Measurements from ENCODE around the gene PHF2.

PHF2 gene

GRCh38 chr9:93560991-93561390, 15.4 kb upstream of the PHF2 start:
- Histone ChIP-seq H3K4me3 (IDR thresholded peaks at IDR 0.05; ENCODE audit: insufficient read depth, low read depth, low read length) (no peak overlapping the region), H3K27ac (no peak overlapping the region), H3K79me2 (ENCODE audit: insufficient read depth, low read depth) (no peaks in the 10 kb centered on the region), H3K9ac (no peak overlapping the region), H3K4me2 (no peak overlapping the region), H3K36me3 (ENCODE audit: insufficient read depth) (no peaks in the 10 kb centered on the region; the same call in 1 of the 2 replicates), H3K27me3 (ENCODE audit: insufficient read depth, low read depth) (no peaks in the 10 kb centered on the region), H4K20me1 (ENCODE audit: insufficient read depth) (no peaks in the 10 kb centered on the region), H3K4me1 (ENCODE audit: low read depth, poor library complexity, severe bottlenecking) (peaks cover under 1% of the 10 kb centered on the region), H2AFZ (ENCODE audit: low read depth) (no peak overlapping the region)
- TF ChIP-seq CTCF (conservative IDR thresholded peaks at IDR 0.05; ENCODE audit: low read depth, low read length): no peak

- Histone ChIP-seq H3K27me3 (ENCODE audit: insufficient read depth, low read depth) (no peaks in the 10 kb centered on the region), H3K9ac (no peak overlapping the region), H3K4me3 (IDR thresholded peaks at IDR 0.05; ENCODE audit: insufficient read depth, low read depth, low read length) (no peak overlapping the region), H3K4me2 (no peak overlapping the region), H2AFZ (ENCODE audit: low read depth) (no peak overlapping the region), H3K4me1 (ENCODE audit: low read depth, poor library complexity, severe bottlenecking) (peaks cover 3% of the 10 kb centered on the region), H3K36me3 (ENCODE audit: insufficient read depth) (no peaks in the 10 kb centered on the region; the same call in 1 of the 2 replicates), H3K27ac (no peak overlapping the region), H4K20me1 (ENCODE audit: insufficient read depth) (no peaks in the 10 kb centered on the region), H3K79me2 (ENCODE audit: insufficient read depth, low read depth) (no peaks in the 10 kb centered on the region)
- TF ChIP-seq CTCF (conservative IDR thresholded peaks at IDR 0.05; ENCODE audit: low read depth, low read length): no peak
These were observed 14.2 kb upstream of the PHF2 start for GRCh38 chr9:93562157-93562556.

GRCh38 chr9:93565089-93565488, 11.3 kb upstream of the PHF2 start:
- H3K79me2 ChIP-seq (ENCODE audit: insufficient read depth, low read depth): no peaks in the 10 kb centered on the region
- no peaks in the 10 kb centered on the region for H4K20me1 ChIP-seq (ENCODE audit: insufficient read depth)
- no peak overlapping the region for H3K9ac ChIP-seq
- no peak overlapping the region for H3K4me2 ChIP-seq
- no peak for TF ChIP-seq CTCF (conservative IDR thresholded peaks at IDR 0.05; ENCODE audit: low read depth, low read length)
- H3K27me3 ChIP-seq (ENCODE audit: insufficient read depth, low read depth): no peaks in the 10 kb centered on the region
- H3K36me3 ChIP-seq (ENCODE audit: insufficient read depth): no peaks in the 10 kb centered on the region; the same call in 1 of the 2 replicates
- H2AFZ ChIP-seq (ENCODE audit: low read depth): no peak overlapping the region
- H3K4me3 ChIP-seq (IDR thresholded peaks at IDR 0.05; ENCODE audit: insufficient read depth, low read depth, low read length): no peak overlapping the region
- H3K4me1 ChIP-seq (ENCODE audit: low read depth, poor library complexity, severe bottlenecking): peaks cover 3% of the 10 kb centered on the region
- no peak overlapping the region for H3K27ac ChIP-seq

- H3K4me3 ChIP-seq (IDR thresholded peaks at IDR 0.05; ENCODE audit: insufficient read depth, low read depth, low read length): no peak overlapping the region
- H3K4me2 ChIP-seq: peak overlapping the region; percentile 79
- H2AFZ ChIP-seq (ENCODE audit: low read depth): peak overlapping the region; percentile 81
- H3K36me3 ChIP-seq (ENCODE audit: insufficient read depth): no peaks in the 10 kb centered on the region; the same call in 1 of the 2 replicates
- peak overlapping the region; percentile 63 for H3K27ac ChIP-seq
- no peaks in the 10 kb centered on the region for H3K27me3 ChIP-seq (ENCODE audit: insufficient read depth, low read depth)
- TF ChIP-seq CTCF (conservative IDR thresholded peaks at IDR 0.05; ENCODE audit: low read depth, low read length): peak; percentile 85
- no peaks in the 10 kb centered on the region for H3K79me2 ChIP-seq (ENCODE audit: insufficient read depth, low read depth)
- peaks cover 3% of the 10 kb centered on the region for H3K4me1 ChIP-seq (ENCODE audit: low read depth, poor library complexity, severe bottlenecking)
- no peaks in the 10 kb centered on the region for H4K20me1 ChIP-seq (ENCODE audit: insufficient read depth)
- peak overlapping the region; percentile 78 for H3K9ac ChIP-seq
These were observed 9.7 kb upstream of the PHF2 start for GRCh38 chr9:93566408-93567270.
